ENCODE measurements around the gene DNAJC5.
"Not testable (repeated sequence)": the region's sequence is repeated elsewhere in the genome, so short reads cannot be mapped to it uniquely, and the experiment has no call there.

The DNAJC5 gene

GRCh38 chr20:63850689-63851547 is 44.0 kb upstream of the DNAJC5 start:
- no peak for DNase-seq (ENCODE audit: low read depth)
- TF ChIP-seq, protein P1, sequence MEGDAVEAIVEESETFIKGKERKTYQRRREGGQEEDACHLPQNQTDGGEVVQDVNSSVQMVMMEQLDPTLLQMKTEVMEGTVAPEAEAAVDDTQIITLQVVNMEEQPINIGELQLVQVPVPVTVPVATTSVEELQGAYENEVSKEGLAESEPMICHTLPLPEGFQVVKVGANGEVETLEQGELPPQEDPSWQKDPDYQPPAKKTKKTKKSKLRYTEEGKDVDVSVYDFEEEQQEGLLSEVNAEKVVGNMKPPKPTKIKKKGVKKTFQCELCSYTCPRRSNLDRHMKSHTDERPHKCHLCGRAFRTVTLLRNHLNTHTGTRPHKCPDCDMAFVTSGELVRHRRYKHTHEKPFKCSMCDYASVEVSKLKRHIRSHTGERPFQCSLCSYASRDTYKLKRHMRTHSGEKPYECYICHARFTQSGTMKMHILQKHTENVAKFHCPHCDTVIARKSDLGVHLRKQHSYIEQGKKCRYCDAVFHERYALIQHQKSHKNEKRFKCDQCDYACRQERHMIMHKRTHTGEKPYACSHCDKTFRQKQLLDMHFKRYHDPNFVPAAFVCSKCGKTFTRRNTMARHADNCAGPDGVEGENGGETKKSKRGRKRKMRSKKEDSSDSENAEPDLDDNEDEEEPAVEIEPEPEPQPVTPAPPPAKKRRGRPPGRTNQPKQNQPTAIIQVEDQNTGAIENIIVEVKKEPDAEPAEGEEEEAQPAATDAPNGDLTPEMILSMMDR (IDR thresholded peaks at IDR 0.05; ENCODE audit: control insufficient read depth, extremely low read depth, insufficient read depth) = no peak
- H3K4me3 ChIP-seq (ENCODE audit: low read depth, low read length) = no peak overlapping the region

GRCh38 chr20:63851548-63851943 is 43.4 kb upstream of the DNAJC5 start:
- not testable (repeated sequence) for H3K4me3 ChIP-seq (ENCODE audit: low read depth, low read length); DNase-seq (ENCODE audit: low read depth)

- not testable (repeated sequence) for DNase-seq (ENCODE audit: low read depth); H3K4me3 ChIP-seq (ENCODE audit: low read depth, low read length)
Measured at GRCh38 chr20:63853733-63854068, 41.2 kb upstream of the DNAJC5 start.

GRCh38 chr20:63854069-63854765 is 40.7 kb upstream of the DNAJC5 start:
- TF ChIP-seq, protein P1 (IDR thresholded peaks at IDR 0.05; ENCODE audit: control insufficient read depth, extremely low read depth, insufficient read depth) = no peak
- no peak for DNase-seq (ENCODE audit: low read depth)
- no peak overlapping the region for H3K4me3 ChIP-seq (ENCODE audit: low read depth, low read length)

DNA sequence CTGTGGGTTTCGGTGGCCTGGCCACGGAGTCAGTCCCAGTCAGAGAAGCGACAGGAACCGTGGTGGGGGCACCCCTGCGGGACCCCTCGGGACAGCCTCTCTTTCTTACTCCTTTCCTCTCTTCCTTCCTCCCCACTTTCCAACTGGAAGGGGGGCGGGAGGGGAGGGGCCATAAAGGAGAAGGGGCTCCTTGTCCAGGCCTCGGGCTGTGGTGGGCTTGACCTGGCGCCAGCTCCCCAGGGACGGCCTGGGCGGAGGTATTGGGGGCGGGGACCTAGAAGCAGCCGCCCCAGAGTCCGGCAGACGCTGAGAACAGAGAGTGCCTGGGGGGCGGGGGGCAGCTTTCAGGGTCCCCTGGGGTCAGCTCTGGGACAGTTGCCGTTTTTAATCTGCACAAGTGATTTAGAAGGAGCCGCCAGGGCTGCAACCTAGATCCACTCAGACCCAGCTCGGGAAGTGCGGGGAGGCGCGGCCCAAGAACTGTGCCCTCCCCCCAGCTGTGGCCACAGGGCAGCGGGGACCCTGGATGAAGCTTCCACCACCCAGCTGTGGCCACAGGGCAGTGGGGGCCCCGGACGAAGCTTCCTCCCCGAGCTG is 40.1 kb upstream of the DNAJC5 start:
- H3K4me3 ChIP-seq (ENCODE audit: low read depth, low read length) = no peak overlapping the region

GRCh38 chr20:63855363-63856097 is 39.4 kb upstream of the DNAJC5 start:
- TF ChIP-seq, protein P1 (IDR thresholded peaks at IDR 0.05; ENCODE audit: control insufficient read depth, extremely low read depth, insufficient read depth) = no peak
- no peak for DNase-seq (ENCODE audit: low read depth)
- H3K4me3 ChIP-seq (ENCODE audit: low read depth, low read length) = no peak overlapping the region

More for the DNA sequence above, 40.1 kb upstream of the DNAJC5 start:
- TF ChIP-seq, protein P1 (IDR thresholded peaks at IDR 0.05; ENCODE audit: control insufficient read depth, extremely low read depth, insufficient read depth) = no peak
- DNase-seq (ENCODE audit: low read depth) = no peak

GRCh38 chr20:63856098-63856511 is 38.8 kb upstream of the DNAJC5 start:
- TF ChIP-seq, protein P1 (IDR thresholded peaks at IDR 0.05; ENCODE audit: control insufficient read depth, extremely low read depth, insufficient read depth) = no peak
- H3K4me3 ChIP-seq (ENCODE audit: low read depth, low read length) = no peak overlapping the region
- DNase-seq (ENCODE audit: low read depth) = no peak
